Gastroesophageal sphincter (tissue), 3 donors: ENCODE data around the gene C7orf33.

Experiments used
- POLR2A ChIP-seq, 2 donors: fragments of 450-650 bp; IDR thresholded peaks; one replicate each; pipeline ENCODE4 v1.6.1; 2017; ENCODE audit warnings: antibody characterized with exemption in 2 of 2, mild to moderate bottlenecking in 2 of 2, moderate library complexity in 1 of 2
- POLR2AphosphoS5 ChIP-seq: sonication (generic); formaldehyde crosslinking; IDR thresholded peaks from one replicate; pipeline ENCODE4 v1.6.1; 2017; ENCODE audit warnings: antibody characterized with exemption
- TF ChIP-seq, protein P1 (sequence below), 4 experiments: fragments of 200-600 bp in 2 of 4; fragments of 450-650 bp in 2 of 4; sonication (generic) in 1 of 4; IDR thresholded peaks; one replicate each; pipeline ENCODE4 v1.5.1; 2017 to 2019; ENCODE audit warnings: antibody characterized with exemption in 4 of 4, mild to moderate bottlenecking in 2 of 4, moderate library complexity in 2 of 4

DNA sequence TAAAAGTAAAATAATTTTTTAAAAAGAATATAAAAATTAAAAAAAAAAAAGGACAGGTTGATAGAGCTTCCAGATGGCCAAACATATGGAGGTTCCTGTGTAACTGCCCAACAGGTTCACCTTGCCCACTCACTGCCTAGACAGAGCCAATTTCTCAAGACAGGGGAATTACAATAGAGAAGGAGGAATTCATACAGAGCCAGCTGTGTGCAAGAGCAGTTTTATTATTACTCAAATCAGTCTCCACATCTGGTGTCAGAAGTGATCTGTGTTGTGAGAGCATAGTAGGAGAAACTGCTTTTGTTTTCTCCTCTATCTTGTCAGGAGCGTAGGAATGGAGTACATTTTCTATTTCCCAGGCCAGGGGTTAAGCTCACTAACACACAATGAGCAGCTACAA is 31.0 kb downstream of the C7orf33 start:
- TF ChIP-seq POLR2AphosphoS5 (no peak), POLR2A (IDR thresholded peaks at IDR 0.05) (no peak)
- TF ChIP-seq, protein P1, sequence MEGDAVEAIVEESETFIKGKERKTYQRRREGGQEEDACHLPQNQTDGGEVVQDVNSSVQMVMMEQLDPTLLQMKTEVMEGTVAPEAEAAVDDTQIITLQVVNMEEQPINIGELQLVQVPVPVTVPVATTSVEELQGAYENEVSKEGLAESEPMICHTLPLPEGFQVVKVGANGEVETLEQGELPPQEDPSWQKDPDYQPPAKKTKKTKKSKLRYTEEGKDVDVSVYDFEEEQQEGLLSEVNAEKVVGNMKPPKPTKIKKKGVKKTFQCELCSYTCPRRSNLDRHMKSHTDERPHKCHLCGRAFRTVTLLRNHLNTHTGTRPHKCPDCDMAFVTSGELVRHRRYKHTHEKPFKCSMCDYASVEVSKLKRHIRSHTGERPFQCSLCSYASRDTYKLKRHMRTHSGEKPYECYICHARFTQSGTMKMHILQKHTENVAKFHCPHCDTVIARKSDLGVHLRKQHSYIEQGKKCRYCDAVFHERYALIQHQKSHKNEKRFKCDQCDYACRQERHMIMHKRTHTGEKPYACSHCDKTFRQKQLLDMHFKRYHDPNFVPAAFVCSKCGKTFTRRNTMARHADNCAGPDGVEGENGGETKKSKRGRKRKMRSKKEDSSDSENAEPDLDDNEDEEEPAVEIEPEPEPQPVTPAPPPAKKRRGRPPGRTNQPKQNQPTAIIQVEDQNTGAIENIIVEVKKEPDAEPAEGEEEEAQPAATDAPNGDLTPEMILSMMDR (IDR thresholded peaks at IDR 0.05): no peak
